ENCODE results near the gene JPH2.

The JPH2 gene

GRCh38 chr20:44120676-44121425, 66.1 kb downstream of the JPH2 start:
- H3K4me1 ChIP-seq (ENCODE audit: low read length), result no peaks in the 10 kb centered on the region
- no peak for DNase-seq
- no peaks in the 10 kb centered on the region for H3K9me2 ChIP-seq (replicated peaks; ENCODE audit: insufficient read depth, low read length)
- H3K9me3 ChIP-seq (replicated peaks; ENCODE audit: insufficient read depth, low read length), result no peaks in the 10 kb centered on the region
- no peaks in the 10 kb centered on the region for H3K79me2 ChIP-seq (ENCODE audit: low read length)
- no peak overlapping the region for H3K4me3 ChIP-seq (ENCODE audit: low read length)
- no peak overlapping the region for H2AFZ ChIP-seq (ENCODE audit: low read length)
- TF ChIP-seq, protein P1, sequence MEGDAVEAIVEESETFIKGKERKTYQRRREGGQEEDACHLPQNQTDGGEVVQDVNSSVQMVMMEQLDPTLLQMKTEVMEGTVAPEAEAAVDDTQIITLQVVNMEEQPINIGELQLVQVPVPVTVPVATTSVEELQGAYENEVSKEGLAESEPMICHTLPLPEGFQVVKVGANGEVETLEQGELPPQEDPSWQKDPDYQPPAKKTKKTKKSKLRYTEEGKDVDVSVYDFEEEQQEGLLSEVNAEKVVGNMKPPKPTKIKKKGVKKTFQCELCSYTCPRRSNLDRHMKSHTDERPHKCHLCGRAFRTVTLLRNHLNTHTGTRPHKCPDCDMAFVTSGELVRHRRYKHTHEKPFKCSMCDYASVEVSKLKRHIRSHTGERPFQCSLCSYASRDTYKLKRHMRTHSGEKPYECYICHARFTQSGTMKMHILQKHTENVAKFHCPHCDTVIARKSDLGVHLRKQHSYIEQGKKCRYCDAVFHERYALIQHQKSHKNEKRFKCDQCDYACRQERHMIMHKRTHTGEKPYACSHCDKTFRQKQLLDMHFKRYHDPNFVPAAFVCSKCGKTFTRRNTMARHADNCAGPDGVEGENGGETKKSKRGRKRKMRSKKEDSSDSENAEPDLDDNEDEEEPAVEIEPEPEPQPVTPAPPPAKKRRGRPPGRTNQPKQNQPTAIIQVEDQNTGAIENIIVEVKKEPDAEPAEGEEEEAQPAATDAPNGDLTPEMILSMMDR (IDR thresholded peaks at IDR 0.05; ENCODE audit: low read length), result no peak
- TF ChIP-seq EZH2phosphoT487 (IDR thresholded peaks at IDR 0.05; ENCODE audit: low read length) (no peak), EZH2 (optimal IDR thresholded peaks at IDR 0.05; ENCODE audit: low read depth, low read length) (no peak)
- no peaks in the 10 kb centered on the region for H3F3A ChIP-seq (ENCODE audit: insufficient read depth, low read length)
- no peak overlapping the region for H3K27ac ChIP-seq (ENCODE audit: low read length)
- H3K27me3 ChIP-seq (replicated peaks; ENCODE audit: insufficient read depth, low read length), result no peaks in the 10 kb centered on the region
- no peak overlapping the region for H3K9ac ChIP-seq (ENCODE audit: low read length)
- no peak overlapping the region for H3K4me2 ChIP-seq (ENCODE audit: low read depth, low read length)
- no peaks in the 10 kb centered on the region for H3K36me3 ChIP-seq (replicated peaks; ENCODE audit: insufficient read depth, low read length)
- no peaks in the 10 kb centered on the region for H4K20me1 ChIP-seq (ENCODE audit: insufficient read depth, low read length)

DNA sequence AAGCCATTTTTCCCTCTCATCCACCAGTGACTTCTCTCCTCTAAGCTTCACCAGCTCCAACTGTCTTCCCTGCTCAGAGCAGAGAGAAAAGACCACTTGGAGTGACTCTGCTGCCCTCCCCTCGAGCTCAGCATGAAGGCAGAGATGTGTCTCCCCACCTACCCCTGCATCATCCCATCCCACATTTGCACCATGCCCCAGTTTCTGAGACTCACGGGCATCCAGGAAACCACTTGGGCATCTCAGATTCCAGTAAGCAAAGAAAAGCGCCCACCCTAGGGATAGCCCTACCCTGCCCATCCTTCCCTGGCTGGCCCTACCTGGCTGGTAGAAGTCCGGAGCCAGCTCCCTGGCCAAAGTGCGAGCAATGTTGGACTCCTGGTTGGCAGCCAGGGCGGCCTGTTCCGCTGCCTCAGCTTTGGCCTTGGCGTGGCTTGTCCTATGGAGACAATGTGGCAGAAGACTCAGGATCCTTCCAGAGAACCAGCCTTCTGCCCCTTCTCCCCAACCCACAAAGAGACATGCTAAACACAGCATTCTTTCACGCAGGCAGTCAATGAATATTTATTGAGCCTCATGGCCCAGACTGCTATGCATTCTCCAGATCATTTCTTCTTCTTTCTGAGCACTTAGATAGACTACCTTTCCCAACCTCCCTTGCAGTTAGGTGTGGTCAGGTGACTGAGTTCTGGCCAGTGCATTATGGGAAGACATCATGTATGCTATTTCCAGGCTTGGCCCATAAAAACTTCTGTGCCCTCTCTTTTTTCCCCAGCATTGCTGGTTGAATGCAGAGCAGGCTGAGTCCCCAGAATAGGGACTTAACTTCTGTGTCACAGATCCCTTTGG, 68.6 kb downstream of the JPH2 start:
- Histone ChIP-seq H3K9me2 (replicated peaks; ENCODE audit: insufficient read depth, low read length) (no peaks in the 10 kb centered on the region), H2AFZ (ENCODE audit: low read length) (no peak overlapping the region), H3K27ac (ENCODE audit: low read length) (no peak overlapping the region), H3K36me3 (replicated peaks; ENCODE audit: insufficient read depth, low read length) (no peaks in the 10 kb centered on the region), H3K9ac (ENCODE audit: low read length) (no peak overlapping the region), H3K4me2 (ENCODE audit: low read depth, low read length) (no peak overlapping the region), H3K27me3 (replicated peaks; ENCODE audit: insufficient read depth, low read length) (no peaks in the 10 kb centered on the region; the same call in 1 of the 2 replicates), H3K79me2 (ENCODE audit: low read length) (no peaks in the 10 kb centered on the region), H3K4me3 (ENCODE audit: low read length) (no peak overlapping the region), H3K9me3 (replicated peaks; ENCODE audit: insufficient read depth, low read length) (no peaks in the 10 kb centered on the region), H3F3A (ENCODE audit: insufficient read depth, low read length) (no peaks in the 10 kb centered on the region), H4K20me1 (ENCODE audit: insufficient read depth, low read length) (no peaks in the 10 kb centered on the region), H3K4me1 (ENCODE audit: low read length) (no peaks in the 10 kb centered on the region)
- TF ChIP-seq, protein P1 (IDR thresholded peaks at IDR 0.05; ENCODE audit: low read length), result no peak
- TF ChIP-seq EZH2 (optimal IDR thresholded peaks at IDR 0.05; ENCODE audit: low read depth, low read length) (no peak), EZH2phosphoT487 (IDR thresholded peaks at IDR 0.05; ENCODE audit: low read length) (no peak)
- DNase-seq, result no peak

- Histone ChIP-seq H3K9me3 (replicated peaks; ENCODE audit: insufficient read depth, low read length) (no peaks in the 10 kb centered on the region), H3K79me2 (ENCODE audit: low read length) (no peaks in the 10 kb centered on the region), H3K36me3 (replicated peaks; ENCODE audit: insufficient read depth, low read length) (no peaks in the 10 kb centered on the region), H4K20me1 (ENCODE audit: insufficient read depth, low read length) (no peaks in the 10 kb centered on the region), H3K4me3 (ENCODE audit: low read length) (no peak overlapping the region), H3K9ac (ENCODE audit: low read length) (no peak overlapping the region), H3K27me3 (replicated peaks; ENCODE audit: insufficient read depth, low read length) (no peaks in the 10 kb centered on the region; the same call in 1 of the 2 replicates), H2AFZ (ENCODE audit: low read length) (no peak overlapping the region), H3F3A (ENCODE audit: insufficient read depth, low read length) (no peaks in the 10 kb centered on the region), H3K4me1 (ENCODE audit: low read length) (no peaks in the 10 kb centered on the region), H3K27ac (ENCODE audit: low read length) (no peak overlapping the region), H3K9me2 (replicated peaks; ENCODE audit: insufficient read depth, low read length) (no peaks in the 10 kb centered on the region), H3K4me2 (ENCODE audit: low read depth, low read length) (no peak overlapping the region)
- TF ChIP-seq EZH2 (optimal IDR thresholded peaks at IDR 0.05; ENCODE audit: low read depth, low read length) (no peak), EZH2phosphoT487 (IDR thresholded peaks at IDR 0.05; ENCODE audit: low read length) (no peak)
- TF ChIP-seq, protein P1 (IDR thresholded peaks at IDR 0.05; ENCODE audit: low read length), result no peak
- no peak for DNase-seq
These were observed 69.4 kb downstream of the JPH2 start for GRCh38 chr20:44117296-44118184.
